H1 (cell line): Measurements from ENCODE around the gene NEDD4L.

Source experiments
- ATF2 ChIP-seq: IDR thresholded peaks from 2 replicates; pipeline ENCODE4 v1.6.1; 2012; ENCODE audit warnings: low read length, inconsistent platforms
- CTCF ChIP-seq, 3 experiments: IDR thresholded peaks; 1 replicate in 2 of 3; 2 replicates in 1 of 3; pipeline versions ENCODE4 v1.5.1 to v1.6.1; 2011; ENCODE audit warnings: low read length in 3 of 3, mild to moderate bottlenecking in 3 of 3, inconsistent platforms in 2 of 3, low read depth in 1 of 3, moderate library complexity in 1 of 3; ENCODE audit not compliant: insufficient read depth in 1 of 3; ENCODE audit errors: control extremely low read depth in 1 of 3
- EZH2 ChIP-seq: fragments of 200-600 bp; sonication (generic); IDR thresholded peaks from 2 replicates; pipeline ENCODE4 v1.7.1; 2012; ENCODE audit warnings: low read depth, mild to moderate bottlenecking, moderate library complexity, low read length, inconsistent platforms; ENCODE audit not compliant: severe bottlenecking
- GTF2F1 ChIP-seq: IDR thresholded peaks from 2 replicates; pipeline ENCODE4 v1.6.1; 2012; ENCODE audit warnings: low read depth, low read length, improper control_type of control experiment, borderline replicate concordance
- POLR2A ChIP-seq, 2 experiments: IDR thresholded peaks; 1 replicate in 1 of 2; 2 replicates in 1 of 2; pipeline ENCODE4 v1.6.1; 2011; ENCODE audit warnings: low read depth in 2 of 2, low read length in 2 of 2, mild to moderate bottlenecking in 2 of 2; ENCODE audit errors: control extremely low read depth in 1 of 2
- RBBP5 ChIP-seq: IDR thresholded peaks from 2 replicates; pipeline ENCODE4 v1.7.1; 2012; ENCODE audit warnings: low read depth, mild to moderate bottlenecking, inconsistent platforms, low read length, moderate library complexity, borderline replicate concordance

- TF ChIP-seq CTCF (IDR thresholded peaks at IDR 0.05; ENCODE audit: control extremely low read depth in 1 of 3, insufficient read depth in 1 of 3, low read depth in 1 of 3, low read length in 3 of 3) = no peak
- TF ChIP-seq GTF2F1 = no peak
- TF ChIP-seq ATF2 = no peak
- no peak for TF ChIP-seq RBBP5
- TF ChIP-seq EZH2 = no peak
- TF ChIP-seq POLR2A (IDR thresholded peaks at IDR 0.05; ENCODE audit: control extremely low read depth in 1 of 2, low read depth in 2 of 2, low read length in 2 of 2) = no peak
Observed at GRCh38 chr18:58407263-58407648, 363.2 kb downstream of the NEDD4L start.
